Measurements from ENCODE around the gene DTD2. TPM values are rescaled to one million over a fixed set of nuclear protein-coding genes. Genes with fewer than 3 reads are reported as not detected.

DTD2 gene
- total and polyA plus RNA-seq, 2 of the 8 experiments (the other 6 are each of a cell fraction or from before 2014, with no cell fraction given), result 12.0 to 19.5 TPM

- H3K79me1 ChIP-seq (ENCODE audit: low read depth, low read length), result no peaks in the 10 kb centered on the region
- no peaks in the 10 kb centered on the region for H3K23me2 ChIP-seq (ENCODE audit: low read depth, low read length)
- no peak overlapping the region for H2BK15ac ChIP-seq (ENCODE audit: low read length)
- peaks cover 0 to 9% (median 2%) of the 10 kb centered on the region in 4 experiments; a peak in 2 of 8 replicates for H3K36me3 ChIP-seq (ENCODE audit: control insufficient read depth in 2 of 4, insufficient read depth in 4 of 4, low read length in 3 of 4)
- H4K91ac ChIP-seq (replicated peaks; ENCODE audit: insufficient read length, low read length), result no peak overlapping the region
- FAIRE-seq, result no peak
- H3K79me2 ChIP-seq (ENCODE audit: control insufficient read depth in 1 of 2, insufficient read depth in 2 of 2, low read length in 2 of 2), result 0 out of 4 replicates have a peak, but pooled peaks cover 0 to 3% of the 10 kb centered on the region in 2 experiments
- no peak overlapping the region for H2BK20ac ChIP-seq (ENCODE audit: low read length)
- no peak overlapping the region for H3K18ac ChIP-seq (ENCODE audit: extremely low read depth, low read length)
- H4K8ac ChIP-seq (ENCODE audit: extremely low read depth, insufficient read depth, low read length), result no peak overlapping the region
- H4K5ac ChIP-seq (ENCODE audit: insufficient read length, low read depth, low read length), result no peak overlapping the region
- H3K27me3 ChIP-seq (replicated peaks in 1 of 4; ENCODE audit: control insufficient read depth in 3 of 4, extremely low read depth in 1 of 4, insufficient read depth in 3 of 4, low read length in 3 of 4), result no peaks in the 10 kb centered on the region
- POLR2A ChIA-PET (ENCODE audit: partially characterized antibody), result no interaction called here
- no peak overlapping the region for H2BK12ac ChIP-seq (ENCODE audit: low read depth, low read length)
- no peak overlapping the region for H3K4me2 ChIP-seq (ENCODE audit: insufficient read depth in 1 of 2, low read depth in 2 of 2, low read length in 2 of 2)
- H3K4me3 ChIP-seq (ENCODE audit: extremely low read depth in 1 of 4, insufficient read depth in 2 of 4, low read depth in 3 of 4, low read length in 4 of 4), result no peak overlapping the region
- no peak overlapping the region for H2BK120ac ChIP-seq (replicated peaks; ENCODE audit: low read depth, low read length)
- no peak overlapping the region for H3K56ac ChIP-seq (replicated peaks; ENCODE audit: insufficient read length, low read depth, low read length)
- H4K20me1 ChIP-seq (replicated peaks in 1 of 2; ENCODE audit: control insufficient read depth in 1 of 2, insufficient read depth in 2 of 2, low read length in 2 of 2), result no peaks in the 10 kb centered on the region
- no peak overlapping the region for H3K9ac ChIP-seq (replicated peaks in 1 of 4; ENCODE audit: extremely low read depth in 1 of 4, low read depth in 3 of 4, low read length in 3 of 4)
- no peak overlapping the region for H2BK5ac ChIP-seq (ENCODE audit: low read depth, low read length)
- H3K4ac ChIP-seq (replicated peaks; ENCODE audit: insufficient read length, low read depth, low read length), result no peak overlapping the region
- no peak overlapping the region for H3K14ac ChIP-seq (ENCODE audit: insufficient read length)
- 86% methylated on average over 3 of the region's 3 CpGs; no CpG with 5 or more reads in 1 of the 2 experiments for WGBS, 2 experiments (ENCODE audit: extremely low coverage in 1 of 2, insufficient coverage in 1 of 2, insufficient read length in 1 of 2, insufficient replicate concordance in 2 of 2, low coverage in 1 of 2, low lambda C conversion rate in 2 of 2, missing lambda C conversion rate in 1 of 2)
- no peak for DNase-seq (ENCODE audit: low read depth in 1 of 2, low spot score in 2 of 2)
- no peak overlapping the region for H3K23ac ChIP-seq (ENCODE audit: insufficient read length)
- no peak for TF ChIP-seq BRCA1 (IDR thresholded peaks at IDR 0.05; ENCODE audit: low read depth, low read length)
- no peak for TF ChIP-seq RBBP5 (IDR thresholded peaks at IDR 0.05; ENCODE audit: borderline replicate concordance, low read depth, low read length)
- no peak for TF ChIP-seq CHD2 (IDR thresholded peaks at IDR 0.05; ENCODE audit: low read length)
- TF ChIP-seq SIRT6 (IDR thresholded peaks at IDR 0.05; ENCODE audit: low read length), result no peak
- TF ChIP-seq YY1 (IDR thresholded peaks at IDR 0.05; ENCODE audit: low read depth, low read length), result no peak
- TF ChIP-seq MAFK (IDR thresholded peaks at IDR 0.05; ENCODE audit: low read depth, low read length), result no peak
- no peak for TF ChIP-seq MAX (IDR thresholded peaks at IDR 0.05)
- no peak for TF ChIP-seq TAF1 (IDR thresholded peaks at IDR 0.05; ENCODE audit: low read depth, low read length)
- H3K4me1 ChIP-seq (replicated peaks in 1 of 4; ENCODE audit: control insufficient read depth in 3 of 4, insufficient read depth in 4 of 4, low read length in 3 of 4), result no peaks in the 10 kb centered on the region
- H3K9me3 ChIP-seq (ENCODE audit: insufficient read depth in 2 of 2, low read depth in 1 of 2, low read length in 1 of 2), result no peaks in the 10 kb centered on the region
- no peak overlapping the region for H2AK5ac ChIP-seq (ENCODE audit: low read depth, low read length)
- CTCF ChIA-PET (ENCODE audit: partially characterized antibody), result interaction anchor here (2.2 kb wide), 1 partner anchor 15 kb away, joined by 9 read pairs; no protein-coding TSS in a partner anchor
- no peak overlapping the region for H2AFZ ChIP-seq (ENCODE audit: low read length)
- no peak overlapping the region for H3K27ac ChIP-seq (ENCODE audit: low read depth, low read length)
Observed at GRCh38 chr14:31401369-31401932, 55.9 kb downstream of the DTD2 start.
